ENCODE measurements around the gene COX8C. TPM values are rescaled to one million over a fixed set of nuclear protein-coding genes. Genes with fewer than 3 reads are reported as not detected.
A peak's percentile ranks its signal among the peaks of the same experiment; 100 is the strongest.
"Not testable (repeated sequence)": the region's sequence is repeated elsewhere in the genome, so short reads cannot be mapped to it uniquely, and the experiment has no call there.

COX8C gene
- total RNA-seq, 1 experiment from 2014 or later = not detected

DNA sequence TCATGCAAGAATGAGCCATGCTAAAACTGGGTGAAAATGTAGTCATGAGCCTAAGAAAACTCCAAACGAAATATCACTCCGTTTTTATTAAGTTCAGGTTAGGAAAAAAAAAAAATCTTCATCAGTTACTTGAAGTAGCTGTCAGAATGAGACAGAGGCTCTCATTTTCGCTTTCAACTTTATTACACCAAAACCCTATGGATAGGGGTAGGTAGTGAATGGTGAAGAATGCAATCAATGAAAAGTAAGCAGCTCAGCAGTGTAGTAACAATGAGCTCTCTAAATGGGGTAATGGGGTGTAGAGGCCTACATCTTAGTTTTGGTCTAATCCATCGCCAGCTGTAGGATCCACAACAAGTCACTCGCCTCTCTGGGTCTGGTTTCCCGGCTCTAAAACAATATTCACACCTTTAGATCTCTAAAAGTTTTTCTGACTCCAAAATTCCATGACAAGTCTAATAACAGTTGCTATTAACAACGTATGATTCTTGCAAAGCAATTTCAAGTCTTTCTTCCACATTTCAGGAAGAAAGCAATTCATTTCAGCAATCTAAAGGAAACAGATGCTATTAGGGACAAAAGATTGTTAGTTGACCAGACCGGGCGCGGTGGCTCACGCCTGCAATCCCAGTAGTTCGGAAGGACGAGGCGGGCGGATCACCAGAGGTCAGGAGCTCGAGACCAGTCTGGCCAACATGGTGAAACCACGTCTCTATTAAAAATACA lies 15.8 kb upstream of the COX8C start:
- no peak for DNase-seq
- H3K4me3 ChIP-seq (ENCODE audit: insufficient read depth, low read depth, low read length) = no peak overlapping the region; the same call in 1 of the 2 replicates
- no peaks in the 10 kb centered on the region for H3K36me3 ChIP-seq (replicated peaks; ENCODE audit: control insufficient read depth, insufficient read depth, low read length)
- H3K27me3 ChIP-seq (ENCODE audit: control insufficient read depth, insufficient read depth, low read length) = no peaks in the 10 kb centered on the region

DNA sequence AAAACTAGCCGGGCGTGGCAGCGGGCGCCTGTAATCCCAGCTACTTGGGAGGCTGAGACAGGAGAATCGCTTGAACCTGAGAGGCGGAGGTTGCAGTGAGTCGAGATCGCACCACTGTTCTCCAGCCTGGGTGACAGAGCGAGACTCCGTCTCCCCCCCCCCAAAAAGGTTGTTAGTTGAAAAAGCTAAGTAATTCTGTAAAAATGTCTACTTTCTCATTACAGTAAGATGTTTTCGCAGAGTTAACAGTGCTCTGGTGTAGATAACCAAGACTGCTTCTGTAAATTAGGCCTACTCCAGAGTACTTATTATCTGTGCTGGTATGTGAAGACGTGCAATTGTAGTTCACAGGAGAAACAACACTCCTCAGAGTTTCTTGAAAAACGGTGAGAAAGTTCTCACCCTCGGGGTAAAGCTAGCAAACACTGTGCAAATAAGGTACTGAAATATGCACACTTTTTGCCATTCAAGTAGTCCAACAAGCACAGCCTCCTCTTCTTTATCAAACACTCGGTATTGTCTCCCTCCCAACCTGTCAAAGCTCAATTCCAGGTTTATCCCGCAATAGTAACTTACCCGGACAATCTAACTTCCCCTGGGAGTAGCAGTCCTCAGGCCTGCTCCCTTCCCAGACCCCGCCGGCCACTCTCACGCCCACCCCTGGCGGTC lies 15.1 kb upstream of the COX8C start:
- H3K4me3 ChIP-seq (ENCODE audit: insufficient read depth, low read depth, low read length) = peak overlapping the region; percentile 72
- no peak for DNase-seq
- H3K36me3 ChIP-seq (replicated peaks; ENCODE audit: control insufficient read depth, insufficient read depth, low read length) = no peaks in the 10 kb centered on the region
- no peaks in the 10 kb centered on the region for H3K27me3 ChIP-seq (ENCODE audit: control insufficient read depth, insufficient read depth, low read length)

DNA sequence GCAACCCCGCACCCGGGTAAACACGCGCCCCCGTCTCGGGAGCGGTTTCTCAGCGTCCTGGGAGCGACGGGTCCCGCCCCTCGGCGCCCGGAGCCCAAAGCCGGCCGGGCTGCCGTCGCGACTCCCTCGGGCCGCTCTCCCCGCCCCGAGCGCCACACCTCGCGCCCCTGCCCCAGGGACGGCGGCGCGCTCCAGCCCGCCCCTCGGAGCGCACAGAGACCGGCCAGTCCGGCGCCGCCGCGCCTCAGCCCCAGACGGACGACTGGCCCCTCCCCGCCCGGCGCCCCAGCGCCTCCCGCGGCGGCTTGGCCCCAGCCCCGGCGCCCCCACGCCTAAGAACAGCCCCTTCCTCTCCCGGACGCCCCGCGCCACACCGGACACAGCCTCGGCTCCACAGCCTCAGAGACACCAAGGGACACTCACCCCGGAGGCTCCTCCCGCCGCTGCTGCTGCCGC lies 14.6 kb upstream of the COX8C start:
- Histone ChIP-seq H3K36me3 (replicated peaks; ENCODE audit: control insufficient read depth, insufficient read depth, low read length) (no peaks in the 10 kb centered on the region), H3K27me3 (ENCODE audit: control insufficient read depth, insufficient read depth, low read length) (no peaks in the 10 kb centered on the region), H3K4me3 (ENCODE audit: insufficient read depth, low read depth, low read length) (peak overlapping the region; percentile 72)
- DNase-seq = peak; percentile 91

DNA sequence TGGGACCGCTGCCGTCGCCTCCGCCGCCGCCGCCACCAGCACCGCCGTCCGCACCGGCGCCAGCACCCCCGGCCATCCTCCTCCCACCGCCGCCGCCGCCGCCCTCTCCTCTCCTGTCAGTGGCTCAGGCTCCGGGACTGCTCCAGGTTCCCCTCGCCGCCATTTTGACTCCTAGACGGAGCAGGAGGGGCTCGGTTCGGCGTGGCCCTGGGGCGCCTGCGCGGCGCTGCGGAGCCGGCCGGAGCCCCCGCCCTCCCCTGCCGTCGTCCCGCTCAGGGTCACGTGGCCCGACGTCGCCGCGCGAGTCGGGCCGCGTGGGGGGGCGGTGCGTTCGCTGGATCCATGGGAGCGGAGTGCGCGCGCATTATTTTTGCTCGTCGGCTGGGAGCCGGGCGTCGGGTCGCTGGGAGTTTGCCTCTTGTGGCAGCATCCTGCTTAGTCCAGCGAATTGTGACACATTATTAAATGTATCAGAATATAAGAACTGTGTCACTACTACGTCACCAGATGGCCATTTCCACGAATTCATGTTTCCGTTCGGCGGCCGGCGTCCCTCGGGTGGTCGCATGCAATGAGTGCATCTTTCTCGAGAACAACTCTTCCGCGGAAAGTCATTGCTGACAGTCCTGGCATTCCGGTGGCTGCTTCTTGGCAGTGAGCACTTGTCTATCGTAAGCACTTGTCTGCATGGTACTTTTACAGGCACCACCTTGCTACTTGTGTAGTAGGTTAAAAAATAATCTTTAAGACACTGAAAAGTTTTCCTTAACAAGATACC lies 13.9 kb upstream of the COX8C start, which contains the start of gene BTBD7:
Gene BTBD7 (minus strand): TSS at position 184 of the 778 bp plus-strand sequence. CDS start 36,985 bp downstream, outside the sequence.
- peak; percentile 98 for DNase-seq
- Histone ChIP-seq H3K27me3 (ENCODE audit: control insufficient read depth, insufficient read depth, low read length) (no peaks in the 10 kb centered on the region), H3K36me3 (replicated peaks; ENCODE audit: control insufficient read depth, insufficient read depth, low read length) (no peaks in the 10 kb centered on the region)

DNA sequence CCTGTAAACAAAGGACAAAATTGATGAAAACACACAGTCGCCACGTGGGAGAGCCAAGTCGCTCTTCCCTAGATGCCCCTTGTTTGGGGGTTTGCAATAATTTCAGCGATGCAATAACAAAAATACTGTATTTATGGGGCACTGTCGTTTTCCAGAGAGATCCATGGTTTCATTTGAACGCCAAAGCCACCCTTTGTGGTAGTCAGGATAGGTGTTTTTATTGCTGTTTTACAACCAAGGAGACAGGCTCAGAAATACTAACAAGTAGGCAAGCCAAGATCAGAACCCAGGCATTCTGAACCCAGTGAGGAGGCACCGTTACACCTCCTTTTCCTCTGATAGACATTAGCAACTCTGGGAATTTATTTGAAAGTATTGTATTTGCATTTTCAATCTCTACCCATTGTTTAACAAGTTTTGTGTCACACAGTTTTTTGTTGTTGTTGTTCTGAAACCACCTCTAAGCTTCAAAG lies 13.3 kb upstream of the COX8C start:
- no peak for DNase-seq
- Histone ChIP-seq H3K27me3 (ENCODE audit: control insufficient read depth, insufficient read depth, low read length) (no peaks in the 10 kb centered on the region), H3K4me3 (ENCODE audit: insufficient read depth, low read depth, low read length) (peak overlapping the region; percentile 72), H3K36me3 (replicated peaks; ENCODE audit: control insufficient read depth, insufficient read depth, low read length) (no peaks in the 10 kb centered on the region)

More for the DNA sequence above, 13.9 kb upstream of the COX8C start, which contains the start of gene BTBD7:
- H3K4me3 ChIP-seq (ENCODE audit: insufficient read depth, low read depth, low read length) = peak within 1 kb of the TSS; percentile 72

DNA sequence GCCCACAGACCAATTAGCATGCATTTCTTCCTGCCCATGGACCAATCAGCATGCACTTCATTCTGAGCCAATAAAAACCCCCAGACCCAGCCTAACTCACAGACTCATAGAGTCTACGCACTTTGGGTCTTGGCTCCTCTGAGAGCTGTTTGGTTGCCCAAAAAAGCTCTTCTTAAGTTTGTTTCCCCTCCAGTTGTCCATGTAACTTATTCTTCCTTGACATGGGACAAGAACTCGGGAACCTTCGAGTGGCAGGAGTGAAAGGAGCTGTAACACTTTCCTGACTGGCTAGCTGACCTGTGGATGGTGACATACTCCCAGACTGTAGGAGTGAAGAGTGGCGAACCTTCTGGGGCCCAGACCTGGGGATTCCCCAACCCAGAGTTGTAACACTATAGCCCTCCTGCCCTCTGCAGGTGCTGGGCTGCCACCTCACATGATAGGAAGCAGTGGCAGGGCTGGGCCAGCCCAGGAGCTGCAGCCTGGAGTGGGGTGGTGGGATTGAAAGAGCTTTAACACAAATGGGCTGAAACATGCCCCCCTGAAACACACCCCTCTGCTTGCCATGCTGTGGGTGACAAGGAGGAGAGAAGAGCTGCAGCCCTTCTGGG lies 9.7 kb upstream of the COX8C start:
- DNase-seq = peak; percentile 46

DNA sequence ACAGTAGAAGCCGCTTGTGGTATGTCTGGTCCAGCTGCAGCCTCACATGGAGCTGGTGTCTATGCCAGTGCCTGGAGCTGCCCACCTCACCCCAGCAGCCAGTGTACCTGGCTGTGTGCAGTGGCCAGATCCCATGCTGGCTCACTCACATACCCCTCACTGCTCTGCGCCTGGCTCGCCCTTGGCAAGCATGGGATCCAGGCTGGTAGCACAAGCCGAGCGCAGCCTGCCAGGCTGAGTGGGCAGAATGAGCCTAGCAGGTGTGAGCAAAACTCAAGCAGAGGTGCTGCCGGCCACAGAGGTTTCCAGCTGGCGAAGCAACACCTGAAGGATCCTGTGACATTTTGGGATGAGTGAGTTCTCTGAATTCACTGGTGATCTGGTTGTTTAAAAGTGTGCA lies 9.1 kb upstream of the COX8C start:
- Histone ChIP-seq H3K27me3 (ENCODE audit: control insufficient read depth, insufficient read depth, low read length) (no peaks in the 10 kb centered on the region), H3K4me3 (ENCODE audit: insufficient read depth, low read depth, low read length) (no peak overlapping the region), H3K36me3 (replicated peaks; ENCODE audit: control insufficient read depth, insufficient read depth, low read length) (no peaks in the 10 kb centered on the region)
- no peak for DNase-seq

More for the DNA sequence above, 9.7 kb upstream of the COX8C start:
- no peaks in the 10 kb centered on the region for H3K27me3 ChIP-seq (ENCODE audit: control insufficient read depth, insufficient read depth, low read length)
- no peaks in the 10 kb centered on the region for H3K36me3 ChIP-seq (replicated peaks; ENCODE audit: control insufficient read depth, insufficient read depth, low read length)
- H3K4me3 ChIP-seq (ENCODE audit: insufficient read depth, low read depth, low read length) = no peak overlapping the region

DNA sequence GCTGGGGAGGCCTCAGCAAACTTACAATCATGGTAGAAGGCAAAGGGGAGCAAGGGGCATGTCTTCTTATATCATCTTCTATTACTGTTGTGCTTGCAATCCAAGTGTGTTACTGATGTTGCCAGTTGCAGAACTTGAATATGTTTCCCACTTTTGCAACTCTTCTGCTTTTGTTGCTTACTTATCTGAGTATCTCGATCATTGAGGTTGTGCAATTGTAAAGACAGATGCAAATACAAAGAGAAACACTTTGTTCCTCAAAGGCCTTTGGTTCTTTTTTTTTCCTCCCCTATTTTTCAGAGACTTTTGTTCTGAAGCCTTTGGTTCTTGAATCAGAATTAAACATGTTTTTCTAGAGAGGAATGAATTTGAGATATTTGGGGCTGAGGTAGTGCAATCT lies 3.7 kb upstream of the COX8C start:
- Histone ChIP-seq H3K4me3 (ENCODE audit: insufficient read depth, low read depth, low read length) (no peak overlapping the region), H3K36me3 (replicated peaks; ENCODE audit: control insufficient read depth, insufficient read depth, low read length) (no peaks in the 10 kb centered on the region), H3K27me3 (ENCODE audit: control insufficient read depth, insufficient read depth, low read length) (no peaks in the 10 kb centered on the region)
- no peak for DNase-seq

DNA sequence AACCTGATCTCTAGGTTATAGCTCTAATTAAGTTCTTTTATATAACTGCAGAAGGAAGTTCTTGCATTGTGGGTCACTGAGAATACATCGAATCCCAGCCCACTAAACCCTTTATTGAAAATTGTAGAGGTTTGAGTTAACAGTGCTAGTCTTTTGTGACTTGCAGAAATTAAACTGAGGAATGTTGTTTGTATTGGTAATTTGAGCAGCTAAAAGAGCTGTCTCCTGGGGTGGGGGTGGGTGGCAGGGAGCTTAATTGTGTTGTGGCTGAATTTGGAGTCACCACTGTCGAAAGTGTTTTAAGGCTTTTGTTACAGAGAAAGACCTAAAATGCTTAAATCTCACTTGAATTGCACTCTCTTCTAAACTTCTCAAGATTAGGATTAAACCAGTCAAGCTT lies 3.2 kb upstream of the COX8C start:
- no peaks in the 10 kb centered on the region for H3K27me3 ChIP-seq (ENCODE audit: control insufficient read depth, insufficient read depth, low read length)
- peak; percentile 61 for DNase-seq
- no peak overlapping the region for H3K4me3 ChIP-seq (ENCODE audit: insufficient read depth, low read depth, low read length)
- H3K36me3 ChIP-seq (replicated peaks; ENCODE audit: control insufficient read depth, insufficient read depth, low read length) = no peaks in the 10 kb centered on the region

DNA sequence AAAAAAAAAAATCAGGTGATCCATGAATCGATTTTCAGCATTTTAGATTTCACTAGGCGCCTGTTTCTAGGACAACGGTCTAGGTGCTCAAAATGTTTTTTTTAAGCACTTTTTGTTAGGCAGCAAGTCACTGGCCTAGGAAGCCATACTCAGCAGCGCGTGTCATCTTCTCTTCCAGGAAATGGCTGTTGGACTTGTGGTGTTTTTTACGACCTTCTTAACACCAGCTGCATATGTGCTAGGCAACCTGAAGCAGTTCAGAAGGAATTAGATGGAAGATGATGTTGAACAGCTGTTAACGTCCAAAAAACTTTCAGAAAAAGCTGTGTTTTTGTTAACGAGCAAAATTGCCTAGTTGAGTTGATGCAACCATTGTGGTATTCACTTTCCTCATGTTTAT lies 868 bp downstream of the COX8C start:
- no peak for DNase-seq
- H3K36me3 ChIP-seq (replicated peaks; ENCODE audit: control insufficient read depth, insufficient read depth, low read length) = no peaks in the 10 kb centered on the region
- no peaks in the 10 kb centered on the region for H3K27me3 ChIP-seq (ENCODE audit: control insufficient read depth, insufficient read depth, low read length)
- H3K4me3 ChIP-seq (ENCODE audit: insufficient read depth, low read depth, low read length) = no peak overlapping the region

DNA sequence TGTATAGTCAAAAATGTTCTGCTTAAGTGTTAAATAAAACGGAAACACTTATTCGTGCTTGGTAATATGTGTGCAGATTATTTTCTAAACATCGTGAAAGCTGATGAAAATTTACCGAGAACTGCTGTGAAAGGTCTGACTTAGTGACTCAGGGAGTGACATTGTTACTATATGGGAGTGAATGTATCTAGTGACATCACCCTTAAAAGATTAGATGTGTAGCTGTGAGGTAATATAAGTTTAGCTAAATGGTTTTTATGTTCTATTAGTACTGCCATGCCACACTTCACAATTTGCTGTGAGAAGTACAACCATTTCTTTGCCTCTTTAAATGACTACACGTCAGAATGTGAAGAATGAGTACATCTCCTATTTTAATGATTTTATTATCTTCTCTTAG lies 1.3 kb downstream of the COX8C start:
- Histone ChIP-seq H3K27me3 (ENCODE audit: control insufficient read depth, insufficient read depth, low read length) (no peaks in the 10 kb centered on the region), H3K4me3 (ENCODE audit: insufficient read depth, low read depth, low read length) (no peak overlapping the region), H3K36me3 (replicated peaks; ENCODE audit: control insufficient read depth, insufficient read depth, low read length) (no peaks in the 10 kb centered on the region)
- no peak for DNase-seq

DNA sequence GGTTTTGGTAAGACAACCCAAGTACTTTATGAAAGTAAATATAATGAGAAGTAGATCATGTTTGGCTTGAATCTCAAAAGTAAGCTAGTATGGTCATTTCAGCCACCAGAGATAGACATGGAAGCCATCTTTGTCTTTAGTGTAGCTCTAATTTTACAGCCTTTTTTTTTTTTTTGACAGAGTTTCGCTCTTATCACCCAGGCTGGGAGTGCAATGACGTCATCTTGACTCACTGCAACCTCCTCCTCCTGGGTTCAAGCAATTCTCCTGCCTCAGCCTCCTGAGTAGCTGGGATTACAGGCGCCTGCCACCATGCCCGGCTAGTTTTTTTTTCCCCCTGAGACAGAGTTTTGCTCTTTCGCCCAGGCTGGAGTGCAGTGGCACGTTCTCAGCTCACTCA lies 7.9 kb downstream of the COX8C start:
- not testable (repeated sequence) for H3K27me3 ChIP-seq (ENCODE audit: control insufficient read depth, insufficient read depth, low read length); DNase-seq; H3K4me3 ChIP-seq (ENCODE audit: insufficient read depth, low read depth, low read length); H3K36me3 ChIP-seq (replicated peaks; ENCODE audit: control insufficient read depth, insufficient read depth, low read length)

DNA sequence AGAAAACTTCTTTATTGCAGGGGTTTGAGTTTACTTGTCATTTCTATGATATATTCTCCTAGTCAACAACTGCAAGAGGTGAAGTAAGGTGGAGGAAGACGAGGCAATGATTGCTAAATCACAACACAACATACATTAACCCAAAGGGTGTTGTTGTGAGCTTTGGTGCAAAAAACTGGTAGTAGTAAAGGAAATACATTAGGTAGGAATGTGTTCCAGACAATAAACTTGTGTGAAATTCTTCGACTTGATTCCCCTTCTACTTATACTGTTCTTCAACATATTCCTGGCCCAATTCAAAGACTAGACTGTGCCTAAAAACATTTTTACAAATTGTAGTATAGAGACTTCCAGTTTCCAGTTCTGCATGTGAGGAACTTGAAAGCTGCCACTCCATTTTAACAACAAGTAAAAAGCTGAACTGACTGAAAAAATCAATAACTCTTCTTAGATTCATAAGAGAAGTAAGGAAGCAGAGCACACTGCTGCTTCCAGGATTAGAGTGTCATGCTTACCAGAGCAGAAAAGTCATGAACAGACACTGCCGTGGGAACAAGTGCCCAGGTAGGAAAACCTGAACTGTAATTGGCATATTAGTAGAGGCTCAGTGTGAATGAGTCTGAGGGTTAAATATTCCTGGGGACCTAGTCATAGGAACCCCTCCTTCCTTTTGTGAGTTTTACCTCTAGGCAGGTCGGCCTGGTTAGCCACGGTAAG lies 22.2 kb downstream of the COX8C start:
- H3K36me3 ChIP-seq (replicated peaks; ENCODE audit: control insufficient read depth, insufficient read depth, low read length) = no peaks in the 10 kb centered on the region
- no peak overlapping the region for H3K4me3 ChIP-seq (ENCODE audit: insufficient read depth, low read depth, low read length)
- H3K27me3 ChIP-seq (ENCODE audit: control insufficient read depth, insufficient read depth, low read length) = no peaks in the 10 kb centered on the region
- no peak for DNase-seq
